ENCODE results near the gene MRC1. TPM values are rescaled to one million over a fixed set of nuclear protein-coding genes. Genes with fewer than 3 reads are reported as not detected.
"Not testable (repeated sequence)": the region's sequence is repeated elsewhere in the genome, so short reads cannot be mapped to it uniquely, and the experiment has no call there.

The MRC1 gene
- total RNA-seq, 1 donor from 2014 or later = not detected

GRCh38 chr10:17923728-17924127 is 114.6 kb downstream of the MRC1 start:
- H3K36me3 Mint-ChIP-seq (ENCODE audit: insufficient read depth) = no peaks in the 10 kb centered on the region
- no peak overlapping the region for H3K4me3 Mint-ChIP-seq (ENCODE audit: low read depth)
- no peak for TF ChIP-seq CTCF (IDR thresholded peaks at IDR 0.05; ENCODE audit: unreplicated experiment)
- no peaks in the 10 kb centered on the region for H3K27me3 Mint-ChIP-seq
- H3K27ac Mint-ChIP-seq = peak overlapping the region; percentile 25
- no peak for DNase-seq (ENCODE audit: low spot score, unreplicated experiment)
- peaks cover 3% of the 10 kb centered on the region for H3K9me3 Mint-ChIP-seq (ENCODE audit: low read depth)
- no peaks in the 10 kb centered on the region for H3K4me1 Mint-ChIP-seq (ENCODE audit: low read depth)

- no peak overlapping the region for H3K27ac Mint-ChIP-seq
- H3K36me3 Mint-ChIP-seq (ENCODE audit: insufficient read depth) = no peaks in the 10 kb centered on the region
- no peaks in the 10 kb centered on the region for H3K4me1 Mint-ChIP-seq (ENCODE audit: low read depth)
- H3K9me3 Mint-ChIP-seq (ENCODE audit: low read depth) = peaks cover 3% of the 10 kb centered on the region
- H3K27me3 Mint-ChIP-seq = no peaks in the 10 kb centered on the region
- DNase-seq (ENCODE audit: low spot score, unreplicated experiment) = no peak
- TF ChIP-seq CTCF (IDR thresholded peaks at IDR 0.05; ENCODE audit: unreplicated experiment) = no peak
- H3K4me3 Mint-ChIP-seq (ENCODE audit: low read depth) = no peak overlapping the region
Measured at GRCh38 chr10:17943033-17943745, 134.0 kb downstream of the MRC1 start.

- not testable (repeated sequence) for DNase-seq (ENCODE audit: low spot score, unreplicated experiment); H3K4me1 Mint-ChIP-seq (ENCODE audit: low read depth); H3K36me3 Mint-ChIP-seq (ENCODE audit: insufficient read depth); H3K4me3 Mint-ChIP-seq (ENCODE audit: low read depth); H3K27ac Mint-ChIP-seq; H3K9me3 Mint-ChIP-seq (ENCODE audit: low read depth); H3K27me3 Mint-ChIP-seq
Measured at GRCh38 chr10:17950269-17950668, 141.1 kb downstream of the MRC1 start.

GRCh38 chr10:17950726-17951125 is 141.6 kb downstream of the MRC1 start:
- no peaks in the 10 kb centered on the region for H3K9me3 Mint-ChIP-seq (ENCODE audit: low read depth)

GRCh38 chr10:17951868-17952371 is 142.8 kb downstream of the MRC1 start, which contains the start of gene SLC39A12:
SLC39A12 (plus strand) TSS chr10:17951918; CDS start chr10:17953277, 1,359 bp downstream.
- Mint-ChIP-seq H3K4me3 (ENCODE audit: low read depth) (no peak within 1 kb of the TSS), H3K9me3 (ENCODE audit: low read depth) (no peaks in the 10 kb centered on the region), H3K4me1 (ENCODE audit: low read depth) (peaks cover 2% of the 10 kb centered on the region), H3K27me3 (peaks cover 9% of the 10 kb centered on the region), H3K27ac (no peak within 1 kb of the TSS), H3K36me3 (ENCODE audit: insufficient read depth) (no peaks in the 10 kb centered on the region)
- no peak for TF ChIP-seq CTCF (IDR thresholded peaks at IDR 0.05; ENCODE audit: unreplicated experiment)
- DNase-seq (ENCODE audit: low spot score, unreplicated experiment) = no peak

More at GRCh38 chr10:17950726-17951125, 141.6 kb downstream of the MRC1 start:
- H3K4me1 Mint-ChIP-seq (ENCODE audit: low read depth) = no peaks in the 10 kb centered on the region
- no peaks in the 10 kb centered on the region for H3K36me3 Mint-ChIP-seq (ENCODE audit: insufficient read depth)
- H3K4me3 Mint-ChIP-seq (ENCODE audit: low read depth) = no peak overlapping the region
- no peak for TF ChIP-seq CTCF (IDR thresholded peaks at IDR 0.05; ENCODE audit: unreplicated experiment)
- H3K27me3 Mint-ChIP-seq = peaks cover 6% of the 10 kb centered on the region
- no peak overlapping the region for H3K27ac Mint-ChIP-seq
- DNase-seq (ENCODE audit: low spot score, unreplicated experiment) = no peak

GRCh38 chr10:17954372-17954771 is 145.2 kb downstream of the MRC1 start:
- H3K27ac Mint-ChIP-seq; H3K9me3 Mint-ChIP-seq (ENCODE audit: low read depth); H3K4me1 Mint-ChIP-seq (ENCODE audit: low read depth); H3K27me3 Mint-ChIP-seq; DNase-seq (ENCODE audit: low spot score, unreplicated experiment); H3K36me3 Mint-ChIP-seq (ENCODE audit: insufficient read depth); H3K4me3 Mint-ChIP-seq (ENCODE audit: low read depth): not testable (repeated sequence)
